SK-N-SH treated with all-trans-retinoic acid at 6 μM for 48 hours (cell line): ENCODE measurements around the gene ISLR2.

Source experiments
- ATAC-seq: fragments of 200-7000 bp; cut with Tn5 transposase; 3 replicates; pipeline ENCODE4 v1.9.1; 2020; ENCODE audit warnings: mild to moderate bottlenecking, moderate library complexity
- ARNTL ChIP-seq: fragments of 450-650 bp; formaldehyde crosslinking; IDR thresholded peaks from 2 replicates; pipeline ENCODE4 v1.5.0; 2020; ENCODE audit warnings: low read depth, mild to moderate bottlenecking, moderate library complexity, borderline replicate concordance
- BACH2 ChIP-seq: fragments of 250-450 bp; sonication (Bioruptor Pico); IDR thresholded peaks from 2 replicates; pipeline ENCODE4 v1.9.0; 2021; ENCODE audit warnings: mild to moderate bottlenecking, borderline replicate concordance
- CSDC2 ChIP-seq: fragments of 250-450 bp; sonication (Bioruptor Pico); IDR thresholded peaks from 2 replicates; pipeline ENCODE4 v1.5.0; 2020; ENCODE audit warnings: mild to moderate bottlenecking, moderate library complexity
- ESRRG ChIP-seq: fragments of 250-450 bp; sonication (Bioruptor Pico); IDR thresholded peaks from 2 replicates; pipeline ENCODE4 v1.6.1; 2021; ENCODE audit warnings: mild to moderate bottlenecking
- GLIS3 ChIP-seq: fragments of 250-450 bp; sonication (Bioruptor Pico); IDR thresholded peaks from 2 replicates; pipeline ENCODE4 v1.5.0; 2020; ENCODE audit warnings: mild to moderate bottlenecking, moderate library complexity
- ISL1 ChIP-seq: fragments of 250-450 bp; sonication (Bioruptor Pico); IDR thresholded peaks from 2 replicates; pipeline ENCODE4 v2.1.2; 2022; ENCODE audit warnings: mild to moderate bottlenecking, moderate library complexity
- OSR1 ChIP-seq: fragments of 250-450 bp; sonication (Bioruptor Pico); IDR thresholded peaks from 2 replicates; pipeline ENCODE4 v1.8.0; 2022; ENCODE audit warnings: moderate library complexity, mild to moderate bottlenecking, inconsistent platforms
- PPARA ChIP-seq: fragments of 250-450 bp; sonication (Bioruptor Pico); IDR thresholded peaks from 2 replicates; pipeline ENCODE4 v1.5.0; 2020; ENCODE audit warnings: mild to moderate bottlenecking, borderline replicate concordance
- SNAI2 ChIP-seq: fragments of 250-450 bp; sonication (Bioruptor Pico); IDR thresholded peaks from 2 replicates; pipeline ENCODE4 v1.5.0; 2020; ENCODE audit warnings: mild to moderate bottlenecking, moderate library complexity
- TCF4 ChIP-seq: fragments of 250-450 bp; sonication (Bioruptor Pico); IDR thresholded peaks from 2 replicates; pipeline ENCODE4 v1.8.0; 2021; ENCODE audit warnings: mild to moderate bottlenecking, moderate library complexity, borderline replicate concordance
- TOX ChIP-seq: fragments of 250-450 bp; sonication (Bioruptor Pico); IDR thresholded peaks from 2 replicates; pipeline ENCODE4 v1.8.0; 2021; ENCODE audit warnings: mild to moderate bottlenecking, moderate library complexity, borderline replicate concordance
- ZC3H10 ChIP-seq: fragments of 250-450 bp; sonication (Bioruptor Pico); IDR thresholded peaks from 2 replicates; pipeline ENCODE4 v1.5.1; 2021; ENCODE audit warnings: mild to moderate bottlenecking, moderate library complexity
- ZFP3 ChIP-seq: fragments of 250-450 bp; sonication (Bioruptor Pico); IDR thresholded peaks from 2 replicates; pipeline ENCODE4 v1.5.0; 2020; ENCODE audit warnings: mild to moderate bottlenecking, moderate library complexity
- ZFP30 ChIP-seq: fragments of 450-650 bp; formaldehyde crosslinking; IDR thresholded peaks from 2 replicates; pipeline ENCODE4 v1.5.0; 2022; ENCODE audit warnings: mild to moderate bottlenecking, moderate library complexity
- ZNF565 ChIP-seq: fragments of 450-650 bp; formaldehyde crosslinking; conservative IDR thresholded peaks from 2 replicates; pipeline ENCODE4 v1.5.0; 2020; ENCODE audit warnings: low read depth, mild to moderate bottlenecking, moderate library complexity
- ZNF70 ChIP-seq: fragments of 450-650 bp; formaldehyde crosslinking; IDR thresholded peaks from 2 replicates; pipeline ENCODE4 v1.5.0; 2020; ENCODE audit warnings: mild to moderate bottlenecking, moderate library complexity
- ZNF8 ChIP-seq: fragments of 450-650 bp; formaldehyde crosslinking; IDR thresholded peaks from 2 replicates; pipeline ENCODE4 v1.5.0; 2020; ENCODE audit warnings: mild to moderate bottlenecking, moderate library complexity
- TF ChIP-seq, protein P1 (sequence below): fragments of 250-450 bp; sonication (Bioruptor Pico); IDR thresholded peaks from 2 replicates; pipeline ENCODE4 v1.5.1; 2020; ENCODE audit warnings: low read depth, mild to moderate bottlenecking, moderate library complexity
- TF ChIP-seq, protein P2 (sequence below): fragments of 250-450 bp; sonication (Bioruptor Pico); IDR thresholded peaks from 2 replicates; pipeline ENCODE4 v1.8.0; 2021; ENCODE audit warnings: low read depth, mild to moderate bottlenecking, moderate library complexity, borderline replicate concordance
- TF ChIP-seq, protein P3 (sequence below): fragments of 250-450 bp; sonication (Bioruptor Pico); IDR thresholded peaks from 2 replicates; pipeline ENCODE4 v1.5.1; 2021; ENCODE audit warnings: mild to moderate bottlenecking, moderate library complexity
- TF ChIP-seq, protein P4 (sequence below): fragments of 250-450 bp; sonication (Bioruptor Pico); IDR thresholded peaks from 2 replicates; pipeline ENCODE4 v1.5.0; 2020; ENCODE audit warnings: mild to moderate bottlenecking, moderate library complexity

ISLR2 gene

DNA sequence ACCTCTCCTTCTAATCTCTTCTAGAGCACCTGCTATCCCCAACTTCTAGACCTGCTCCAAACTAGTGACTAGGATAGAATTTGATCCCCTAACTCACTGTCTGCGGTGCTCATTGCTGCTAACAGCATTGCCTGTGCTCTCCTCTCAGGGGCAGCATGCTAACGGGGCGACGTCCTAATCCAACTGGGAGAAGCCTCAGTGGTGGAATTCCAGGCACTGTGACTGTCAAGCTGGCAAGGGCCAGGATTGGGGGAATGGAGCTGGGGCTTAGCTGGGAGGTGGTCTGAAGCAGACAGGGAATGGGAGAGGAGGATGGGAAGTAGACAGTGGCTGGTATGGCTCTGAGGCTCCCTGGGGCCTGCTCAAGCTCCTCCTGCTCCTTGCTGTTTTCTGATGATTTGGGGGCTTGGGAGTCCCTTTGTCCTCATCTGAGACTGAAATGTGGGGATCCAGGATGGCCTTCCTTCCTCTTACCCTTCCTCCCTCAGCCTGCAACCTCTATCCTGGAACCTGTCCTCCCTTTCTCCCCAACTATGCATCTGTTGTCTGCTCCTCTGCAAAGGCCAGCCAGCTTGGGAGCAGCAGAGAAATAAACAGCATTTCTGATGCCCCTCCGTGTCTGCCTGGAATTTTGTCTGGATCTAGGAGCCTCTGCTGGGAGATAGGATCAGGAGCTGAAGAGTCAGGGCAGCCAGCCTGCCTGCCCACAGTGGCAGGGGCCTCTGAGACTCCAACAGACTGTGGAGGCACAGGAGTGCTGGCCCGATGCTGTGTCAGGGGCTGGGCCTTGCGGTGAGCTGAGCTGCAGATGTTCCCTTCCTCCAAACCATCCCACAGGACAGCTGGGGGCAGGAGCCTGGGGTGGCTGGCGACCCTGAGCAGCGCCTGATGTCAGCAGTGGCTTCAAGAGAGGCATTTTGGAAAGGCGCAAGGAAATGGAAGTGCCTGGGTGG lies 46.2 kb downstream of the ISLR2 start:
- TF ChIP-seq ZNF8 (0 out of 2 replicates have a peak, but pooled peaks have one; percentile 6), ZC3H10 (no peak)
- 0 out of 3 replicates have a peak, but pooled peaks have one; percentile 0 for ATAC-seq

DNA sequence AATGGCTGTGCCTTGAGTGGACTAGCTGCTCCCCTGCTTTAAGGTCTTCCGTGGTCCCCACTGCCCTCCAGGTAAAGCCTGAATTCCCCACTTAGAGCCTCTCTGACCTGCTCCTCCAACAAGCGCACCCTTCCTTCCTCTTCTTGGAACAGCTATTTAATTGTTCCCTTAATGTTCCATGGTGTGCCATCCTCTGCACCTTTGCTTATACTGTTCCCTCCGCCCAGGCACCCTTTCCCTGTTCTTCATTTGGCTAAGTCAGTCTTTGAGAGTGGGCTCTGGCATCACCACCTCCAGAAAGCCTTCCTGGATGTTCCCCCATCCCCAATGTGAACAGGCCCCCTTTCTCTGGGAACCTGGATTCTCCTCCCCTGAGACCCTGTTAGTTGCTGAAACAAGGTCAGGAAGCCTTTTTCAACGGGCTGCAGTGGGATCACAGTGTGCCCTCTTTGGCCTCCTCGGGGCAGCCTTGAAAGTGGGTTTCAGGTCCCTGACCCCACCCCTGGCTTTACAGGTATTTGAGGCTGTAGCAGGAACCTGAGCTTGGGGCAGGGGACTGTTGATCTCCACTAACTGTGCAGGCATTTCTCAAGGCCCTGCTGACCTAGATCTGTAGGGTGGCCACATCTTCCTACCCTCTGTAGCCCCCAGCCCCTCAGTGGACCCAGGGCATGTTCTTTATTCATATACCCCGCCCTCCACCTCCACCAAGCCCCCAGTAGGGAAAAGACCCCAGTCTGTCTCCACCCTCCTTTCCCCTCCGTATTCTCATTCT lies 48.1 kb downstream of the ISLR2 start:
- no peak for ATAC-seq
- TF ChIP-seq TCF4 (CRISPR knock-in tag) (no peak), ZNF70 (CRISPR knock-in tag) (no peak), ZFP3 (CRISPR knock-in tag) (no peak), GLIS3 (no peak), SNAI2 (no peak), PPARA (CRISPR knock-in tag) (no peak), ZFP30 (CRISPR knock-in tag) (no peak), CSDC2 (CRISPR knock-in tag) (no peak)
- TF ChIP-seq, protein P1, sequence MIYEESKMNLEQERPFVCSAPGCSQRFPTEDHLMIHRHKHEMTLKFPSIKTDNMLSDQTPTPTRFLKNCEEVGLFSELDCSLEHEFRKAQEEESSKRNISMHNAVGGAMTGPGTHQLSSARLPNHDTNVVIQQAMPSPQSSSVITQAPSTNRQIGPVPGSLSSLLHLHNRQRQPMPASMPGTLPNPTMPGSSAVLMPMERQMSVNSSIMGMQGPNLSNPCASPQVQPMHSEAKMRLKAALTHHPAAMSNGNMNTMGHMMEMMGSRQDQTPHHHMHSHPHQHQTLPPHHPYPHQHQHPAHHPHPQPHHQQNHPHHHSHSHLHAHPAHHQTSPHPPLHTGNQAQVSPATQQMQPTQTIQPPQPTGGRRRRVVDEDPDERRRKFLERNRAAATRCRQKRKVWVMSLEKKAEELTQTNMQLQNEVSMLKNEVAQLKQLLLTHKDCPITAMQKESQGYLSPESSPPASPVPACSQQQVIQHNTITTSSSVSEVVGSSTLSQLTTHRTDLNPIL = no peak
- TF ChIP-seq, protein P2, sequence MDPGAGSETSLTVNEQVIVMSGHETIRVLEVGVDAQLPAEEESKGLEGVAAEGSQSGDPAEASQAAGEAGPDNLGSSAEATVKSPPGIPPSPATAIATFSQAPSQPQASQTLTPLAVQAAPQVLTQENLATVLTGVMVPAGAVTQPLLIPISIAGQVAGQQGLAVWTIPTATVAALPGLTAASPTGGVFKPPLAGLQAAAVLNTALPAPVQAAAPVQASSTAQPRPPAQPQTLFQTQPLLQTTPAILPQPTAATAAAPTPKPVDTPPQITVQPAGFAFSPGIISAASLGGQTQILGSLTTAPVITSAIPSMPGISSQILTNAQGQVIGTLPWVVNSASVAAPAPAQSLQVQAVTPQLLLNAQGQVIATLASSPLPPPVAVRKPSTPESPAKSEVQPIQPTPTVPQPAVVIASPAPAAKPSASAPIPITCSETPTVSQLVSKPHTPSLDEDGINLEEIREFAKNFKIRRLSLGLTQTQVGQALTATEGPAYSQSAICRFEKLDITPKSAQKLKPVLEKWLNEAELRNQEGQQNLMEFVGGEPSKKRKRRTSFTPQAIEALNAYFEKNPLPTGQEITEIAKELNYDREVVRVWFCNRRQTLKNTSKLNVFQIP = no peak
- TF ChIP-seq, protein P3, sequence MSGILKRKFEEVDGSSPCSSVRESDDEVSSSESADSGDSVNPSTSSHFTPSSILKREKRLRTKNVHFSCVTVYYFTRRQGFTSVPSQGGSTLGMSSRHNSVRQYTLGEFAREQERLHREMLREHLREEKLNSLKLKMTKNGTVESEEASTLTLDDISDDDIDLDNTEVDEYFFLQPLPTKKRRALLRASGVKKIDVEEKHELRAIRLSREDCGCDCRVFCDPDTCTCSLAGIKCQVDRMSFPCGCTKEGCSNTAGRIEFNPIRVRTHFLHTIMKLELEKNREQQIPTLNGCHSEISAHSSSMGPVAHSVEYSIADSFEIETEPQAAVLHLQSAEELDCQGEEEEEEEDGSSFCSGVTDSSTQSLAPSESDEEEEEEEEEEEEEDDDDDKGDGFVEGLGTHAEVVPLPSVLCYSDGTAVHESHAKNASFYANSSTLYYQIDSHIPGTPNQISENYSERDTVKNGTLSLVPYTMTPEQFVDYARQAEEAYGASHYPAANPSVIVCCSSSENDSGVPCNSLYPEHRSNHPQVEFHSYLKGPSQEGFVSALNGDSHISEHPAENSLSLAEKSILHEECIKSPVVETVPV (CRISPR knock-in tag) = no peak
- TF ChIP-seq, all 23 proteins: peak for 0

DNA sequence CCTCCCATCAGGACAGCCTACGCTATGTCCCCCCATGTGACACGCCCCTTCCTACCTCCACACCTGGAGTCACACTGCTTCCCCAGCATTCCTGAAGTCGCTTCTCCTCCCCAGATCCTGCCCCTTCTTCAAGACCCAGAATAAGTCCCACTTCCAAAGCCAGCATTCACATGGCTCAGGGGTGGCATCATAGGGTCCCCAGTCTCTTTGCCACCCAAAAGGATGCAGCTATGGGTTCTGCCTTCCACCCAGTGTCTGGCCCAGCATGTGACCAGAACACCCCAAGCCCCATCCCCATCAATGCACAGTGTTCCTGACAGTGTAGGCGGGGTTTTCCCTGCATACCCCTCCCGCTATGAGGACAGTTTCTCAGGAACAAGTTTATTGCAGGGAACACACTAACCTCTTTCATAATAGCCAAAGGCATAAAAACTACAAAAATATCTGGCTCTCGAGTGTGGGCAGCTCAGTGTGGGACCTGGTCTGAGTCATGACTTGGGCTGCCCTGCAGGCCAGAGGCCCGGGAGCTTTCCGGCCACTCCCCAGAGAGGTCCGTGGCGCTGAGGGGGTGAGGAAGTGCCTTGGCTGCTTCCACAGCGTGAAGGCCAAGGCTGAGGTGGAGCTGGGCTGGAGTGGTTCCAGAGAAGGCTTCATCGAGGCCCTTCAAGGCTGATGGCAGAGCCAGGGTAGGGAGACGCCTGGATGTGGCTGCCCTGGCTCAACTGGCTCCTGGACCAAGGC lies 48.9 kb downstream of the ISLR2 start:
- no peak for TF ChIP-seq BACH2 (CRISPR knock-in tag)
- TF ChIP-seq ZC3H10 = no peak
- no peak for TF ChIP-seq OSR1 (CRISPR knock-in tag)
- no peak for TF ChIP-seq ESRRG (CRISPR knock-in tag)
- TF ChIP-seq ZFP3 (CRISPR knock-in tag) = 0 out of 2 replicates have a peak, but pooled peaks have one; percentile 58
- no peak for TF ChIP-seq ISL1
- no peak for TF ChIP-seq TOX (CRISPR knock-in tag)
- no peak for TF ChIP-seq ZFP30 (CRISPR knock-in tag)
- ATAC-seq = peak; percentile 86

DNA sequence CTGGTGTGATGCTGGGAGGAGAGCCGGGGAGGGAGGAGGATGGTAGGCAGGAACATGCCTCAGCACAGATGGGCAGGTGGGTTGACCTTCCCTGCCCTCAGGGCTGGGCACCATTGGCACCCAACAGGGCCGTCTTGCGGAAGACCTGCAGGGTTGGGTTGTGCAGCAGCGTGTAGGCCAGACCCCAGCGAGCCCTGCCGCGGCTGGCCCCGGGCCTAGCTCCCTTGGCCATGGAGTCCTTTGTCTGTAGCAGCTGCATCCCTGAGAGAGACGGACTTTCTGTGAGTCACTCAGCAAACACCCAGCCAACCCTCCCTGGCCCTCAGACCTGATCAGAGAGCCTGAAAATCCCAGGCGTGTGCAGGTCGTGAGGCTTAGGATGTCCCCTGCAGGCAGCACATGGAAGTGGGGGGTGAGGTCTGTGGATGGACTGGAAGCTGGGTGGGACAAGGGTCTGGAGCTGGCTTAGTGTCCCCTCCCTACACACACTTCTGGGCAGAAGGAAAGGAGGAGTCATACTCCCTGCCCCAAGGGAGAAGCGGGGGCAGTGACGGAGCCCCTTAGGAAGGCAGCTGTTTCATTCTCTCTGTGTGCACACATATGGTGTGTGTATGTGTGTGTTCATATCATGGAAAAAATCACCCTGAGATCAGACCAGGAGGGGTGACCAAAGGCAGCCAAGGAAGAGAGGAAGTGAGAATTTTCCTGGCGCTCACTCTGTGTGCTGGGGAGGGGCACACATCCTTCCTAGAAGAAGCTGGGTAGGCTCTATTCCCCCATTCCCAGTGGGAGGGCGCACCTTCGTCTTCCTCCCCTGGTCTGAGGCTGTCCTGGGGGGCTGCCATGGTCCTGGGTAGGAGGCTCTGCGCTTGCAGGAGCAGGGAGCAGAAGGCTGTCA lies 49.8 kb downstream of the ISLR2 start:
- TF ChIP-seq ISL1 (no peak), ZC3H10 (no peak), CSDC2 (CRISPR knock-in tag) (no peak), ZNF565 (no peak), GLIS3 (no peak), ZNF8 (no peak), TOX (CRISPR knock-in tag) (no peak), PPARA (CRISPR knock-in tag) (no peak), BACH2 (CRISPR knock-in tag) (no peak), SNAI2 (no peak), ARNTL (CRISPR knock-in tag) (no peak)
- TF ChIP-seq, protein P1 = no peak
- TF ChIP-seq, protein P4, sequence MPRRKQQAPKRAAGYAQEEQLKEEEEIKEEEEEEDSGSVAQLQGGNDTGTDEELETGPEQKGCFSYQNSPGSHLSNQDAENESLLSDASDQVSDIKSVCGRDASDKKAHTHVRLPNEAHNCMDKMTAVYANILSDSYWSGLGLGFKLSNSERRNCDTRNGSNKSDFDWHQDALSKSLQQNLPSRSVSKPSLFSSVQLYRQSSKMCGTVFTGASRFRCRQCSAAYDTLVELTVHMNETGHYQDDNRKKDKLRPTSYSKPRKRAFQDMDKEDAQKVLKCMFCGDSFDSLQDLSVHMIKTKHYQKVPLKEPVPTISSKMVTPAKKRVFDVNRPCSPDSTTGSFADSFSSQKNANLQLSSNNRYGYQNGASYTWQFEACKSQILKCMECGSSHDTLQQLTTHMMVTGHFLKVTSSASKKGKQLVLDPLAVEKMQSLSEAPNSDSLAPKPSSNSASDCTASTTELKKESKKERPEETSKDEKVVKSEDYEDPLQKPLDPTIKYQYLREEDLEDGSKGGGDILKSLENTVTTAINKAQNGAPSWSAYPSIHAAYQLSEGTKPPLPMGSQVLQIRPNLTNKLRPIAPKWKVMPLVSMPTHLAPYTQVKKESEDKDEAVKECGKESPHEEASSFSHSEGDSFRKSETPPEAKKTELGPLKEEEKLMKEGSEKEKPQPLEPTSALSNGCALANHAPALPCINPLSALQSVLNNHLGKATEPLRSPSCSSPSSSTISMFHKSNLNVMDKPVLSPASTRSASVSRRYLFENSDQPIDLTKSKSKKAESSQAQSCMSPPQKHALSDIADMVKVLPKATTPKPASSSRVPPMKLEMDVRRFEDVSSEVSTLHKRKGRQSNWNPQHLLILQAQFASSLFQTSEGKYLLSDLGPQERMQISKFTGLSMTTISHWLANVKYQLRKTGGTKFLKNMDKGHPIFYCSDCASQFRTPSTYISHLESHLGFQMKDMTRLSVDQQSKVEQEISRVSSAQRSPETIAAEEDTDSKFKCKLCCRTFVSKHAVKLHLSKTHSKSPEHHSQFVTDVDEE (CRISPR knock-in tag) = no peak
- peak; percentile 3 for ATAC-seq
